HL-60 (cell line): Measurements from ENCODE around the gene SDF2L1.

Source experiments
- GABPA ChIP-seq: IDR thresholded peaks from 2 replicates; pipeline ENCODE4 v1.6.1; 2012; ENCODE audit warnings: low read depth
- POLR2AphosphoS5 ChIP-seq: IDR thresholded peaks from 2 replicates; pipeline ENCODE4 v1.6.1; 2012; ENCODE audit warnings: low read depth
- TF ChIP-seq, protein P1 (sequence below): IDR thresholded peaks from one replicate; pipeline ENCODE4 v1.5.1; 2011; ENCODE audit warnings: low read length, control low read depth, inconsistent platforms; ENCODE audit not compliant: insufficient read depth
- TF ChIP-seq, protein P2 (sequence below): IDR thresholded peaks from 2 replicates; pipeline ENCODE4 v1.6.1; 2012; ENCODE audit warnings: low read depth; ENCODE audit not compliant: insufficient replicate concordance

DNA sequence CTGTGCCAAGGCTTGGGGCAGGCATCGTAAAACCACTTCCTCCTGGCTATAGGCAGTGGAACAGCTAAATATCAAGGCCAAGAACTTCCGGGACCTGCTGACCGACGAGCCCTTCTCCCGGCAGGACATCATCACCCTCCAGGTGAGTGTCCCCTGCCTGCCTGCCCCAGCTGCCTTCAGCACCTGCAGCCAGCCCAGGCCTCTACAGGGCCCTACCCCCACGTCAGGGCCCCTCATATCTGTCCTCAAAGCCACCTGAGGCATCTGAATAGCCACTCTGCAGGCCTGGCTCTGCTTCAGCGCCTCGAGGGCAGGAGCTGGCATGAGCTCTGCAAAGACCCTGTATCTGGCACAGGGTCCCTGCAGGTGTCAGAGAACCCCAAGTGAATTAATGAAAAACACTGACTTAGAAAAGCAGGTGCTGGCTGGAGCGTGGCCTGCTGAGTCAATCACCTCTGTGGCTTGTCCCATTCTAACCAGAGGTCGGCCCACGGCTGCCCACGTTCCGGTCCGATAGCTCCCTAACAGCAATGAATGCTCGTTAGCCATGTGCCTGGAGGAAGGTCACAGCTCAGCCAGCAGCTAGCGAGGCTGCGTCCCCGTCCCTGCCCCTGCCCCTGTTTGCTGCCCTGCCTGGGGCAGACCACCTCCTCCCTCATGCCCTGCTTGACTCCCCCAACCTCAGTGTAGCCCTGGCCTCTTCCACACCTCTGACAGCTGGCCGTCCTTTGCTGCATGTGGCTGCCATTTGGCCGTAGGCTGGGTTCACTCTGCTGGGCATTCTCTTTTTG lies 40.5 kb downstream of the SDF2L1 start:
- TF ChIP-seq, protein P1, sequence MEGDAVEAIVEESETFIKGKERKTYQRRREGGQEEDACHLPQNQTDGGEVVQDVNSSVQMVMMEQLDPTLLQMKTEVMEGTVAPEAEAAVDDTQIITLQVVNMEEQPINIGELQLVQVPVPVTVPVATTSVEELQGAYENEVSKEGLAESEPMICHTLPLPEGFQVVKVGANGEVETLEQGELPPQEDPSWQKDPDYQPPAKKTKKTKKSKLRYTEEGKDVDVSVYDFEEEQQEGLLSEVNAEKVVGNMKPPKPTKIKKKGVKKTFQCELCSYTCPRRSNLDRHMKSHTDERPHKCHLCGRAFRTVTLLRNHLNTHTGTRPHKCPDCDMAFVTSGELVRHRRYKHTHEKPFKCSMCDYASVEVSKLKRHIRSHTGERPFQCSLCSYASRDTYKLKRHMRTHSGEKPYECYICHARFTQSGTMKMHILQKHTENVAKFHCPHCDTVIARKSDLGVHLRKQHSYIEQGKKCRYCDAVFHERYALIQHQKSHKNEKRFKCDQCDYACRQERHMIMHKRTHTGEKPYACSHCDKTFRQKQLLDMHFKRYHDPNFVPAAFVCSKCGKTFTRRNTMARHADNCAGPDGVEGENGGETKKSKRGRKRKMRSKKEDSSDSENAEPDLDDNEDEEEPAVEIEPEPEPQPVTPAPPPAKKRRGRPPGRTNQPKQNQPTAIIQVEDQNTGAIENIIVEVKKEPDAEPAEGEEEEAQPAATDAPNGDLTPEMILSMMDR, result no peak
- TF ChIP-seq, protein P2, sequence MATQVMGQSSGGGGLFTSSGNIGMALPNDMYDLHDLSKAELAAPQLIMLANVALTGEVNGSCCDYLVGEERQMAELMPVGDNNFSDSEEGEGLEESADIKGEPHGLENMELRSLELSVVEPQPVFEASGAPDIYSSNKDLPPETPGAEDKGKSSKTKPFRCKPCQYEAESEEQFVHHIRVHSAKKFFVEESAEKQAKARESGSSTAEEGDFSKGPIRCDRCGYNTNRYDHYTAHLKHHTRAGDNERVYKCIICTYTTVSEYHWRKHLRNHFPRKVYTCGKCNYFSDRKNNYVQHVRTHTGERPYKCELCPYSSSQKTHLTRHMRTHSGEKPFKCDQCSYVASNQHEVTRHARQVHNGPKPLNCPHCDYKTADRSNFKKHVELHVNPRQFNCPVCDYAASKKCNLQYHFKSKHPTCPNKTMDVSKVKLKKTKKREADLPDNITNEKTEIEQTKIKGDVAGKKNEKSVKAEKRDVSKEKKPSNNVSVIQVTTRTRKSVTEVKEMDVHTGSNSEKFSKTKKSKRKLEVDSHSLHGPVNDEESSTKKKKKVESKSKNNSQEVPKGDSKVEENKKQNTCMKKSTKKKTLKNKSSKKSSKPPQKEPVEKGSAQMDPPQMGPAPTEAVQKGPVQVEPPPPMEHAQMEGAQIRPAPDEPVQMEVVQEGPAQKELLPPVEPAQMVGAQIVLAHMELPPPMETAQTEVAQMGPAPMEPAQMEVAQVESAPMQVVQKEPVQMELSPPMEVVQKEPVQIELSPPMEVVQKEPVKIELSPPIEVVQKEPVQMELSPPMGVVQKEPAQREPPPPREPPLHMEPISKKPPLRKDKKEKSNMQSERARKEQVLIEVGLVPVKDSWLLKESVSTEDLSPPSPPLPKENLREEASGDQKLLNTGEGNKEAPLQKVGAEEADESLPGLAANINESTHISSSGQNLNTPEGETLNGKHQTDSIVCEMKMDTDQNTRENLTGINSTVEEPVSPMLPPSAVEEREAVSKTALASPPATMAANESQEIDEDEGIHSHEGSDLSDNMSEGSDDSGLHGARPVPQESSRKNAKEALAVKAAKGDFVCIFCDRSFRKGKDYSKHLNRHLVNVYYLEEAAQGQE, result no peak
- no peak for TF ChIP-seq GABPA
- no peak for TF ChIP-seq POLR2AphosphoS5
